Measurements from ENCODE around the gene ZNF862. TPM values are rescaled to one million over a fixed set of nuclear protein-coding genes. Genes with fewer than 3 reads are reported as not detected.

Gene ZNF862
- total RNA-seq, 2 donors from 2014 or later, result 8.8 to 9.9 TPM

DNA sequence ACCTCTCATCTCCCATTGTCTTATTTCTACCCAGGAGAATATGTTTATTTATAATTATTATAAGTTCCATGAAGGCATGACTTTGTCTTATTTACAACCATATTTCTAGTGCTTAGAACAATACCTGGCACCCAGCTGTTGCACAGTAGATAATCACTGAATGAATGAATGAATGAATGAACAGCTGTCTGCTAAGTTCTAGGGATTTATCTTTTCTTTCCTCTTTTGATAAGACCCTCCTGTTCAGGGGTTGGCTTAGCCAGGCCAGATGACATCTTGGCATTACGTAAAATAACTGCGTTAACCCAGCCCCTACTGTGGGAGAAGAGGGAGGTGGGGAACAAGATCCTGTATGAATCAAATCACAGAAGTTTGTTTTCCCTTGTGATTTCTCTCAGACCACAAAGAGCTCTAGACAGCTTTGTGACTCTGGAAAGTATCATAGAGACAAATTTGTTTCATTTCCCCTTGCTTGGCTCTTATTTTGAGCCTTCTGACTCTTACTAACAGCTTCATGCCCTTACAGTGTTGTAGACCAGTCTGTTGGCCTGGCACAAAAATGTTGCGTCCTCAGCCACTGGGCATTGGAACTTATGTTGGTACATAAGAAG, 8.4 kb downstream of the ZNF862 start:
- Histone ChIP-seq H3K9ac (ENCODE audit: low read depth in 2 of 2, low read length in 2 of 2) (no peak overlapping the region), H3K27me3 (no peaks in the 10 kb centered on the region), H3K27ac (no peak overlapping the region), H3K4me3 (no peak overlapping the region), H3K9me3 (no peaks in the 10 kb centered on the region), H3K4me1 (no peaks in the 10 kb centered on the region), H3K36me3 (no peaks in the 10 kb centered on the region)
- intact Hi-C loops (cut with DNase I), result no loop called here
- TF ChIP-seq, protein P1, sequence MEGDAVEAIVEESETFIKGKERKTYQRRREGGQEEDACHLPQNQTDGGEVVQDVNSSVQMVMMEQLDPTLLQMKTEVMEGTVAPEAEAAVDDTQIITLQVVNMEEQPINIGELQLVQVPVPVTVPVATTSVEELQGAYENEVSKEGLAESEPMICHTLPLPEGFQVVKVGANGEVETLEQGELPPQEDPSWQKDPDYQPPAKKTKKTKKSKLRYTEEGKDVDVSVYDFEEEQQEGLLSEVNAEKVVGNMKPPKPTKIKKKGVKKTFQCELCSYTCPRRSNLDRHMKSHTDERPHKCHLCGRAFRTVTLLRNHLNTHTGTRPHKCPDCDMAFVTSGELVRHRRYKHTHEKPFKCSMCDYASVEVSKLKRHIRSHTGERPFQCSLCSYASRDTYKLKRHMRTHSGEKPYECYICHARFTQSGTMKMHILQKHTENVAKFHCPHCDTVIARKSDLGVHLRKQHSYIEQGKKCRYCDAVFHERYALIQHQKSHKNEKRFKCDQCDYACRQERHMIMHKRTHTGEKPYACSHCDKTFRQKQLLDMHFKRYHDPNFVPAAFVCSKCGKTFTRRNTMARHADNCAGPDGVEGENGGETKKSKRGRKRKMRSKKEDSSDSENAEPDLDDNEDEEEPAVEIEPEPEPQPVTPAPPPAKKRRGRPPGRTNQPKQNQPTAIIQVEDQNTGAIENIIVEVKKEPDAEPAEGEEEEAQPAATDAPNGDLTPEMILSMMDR (IDR thresholded peaks at IDR 0.05), result no peak
- no peak for DNase-seq

DNA sequence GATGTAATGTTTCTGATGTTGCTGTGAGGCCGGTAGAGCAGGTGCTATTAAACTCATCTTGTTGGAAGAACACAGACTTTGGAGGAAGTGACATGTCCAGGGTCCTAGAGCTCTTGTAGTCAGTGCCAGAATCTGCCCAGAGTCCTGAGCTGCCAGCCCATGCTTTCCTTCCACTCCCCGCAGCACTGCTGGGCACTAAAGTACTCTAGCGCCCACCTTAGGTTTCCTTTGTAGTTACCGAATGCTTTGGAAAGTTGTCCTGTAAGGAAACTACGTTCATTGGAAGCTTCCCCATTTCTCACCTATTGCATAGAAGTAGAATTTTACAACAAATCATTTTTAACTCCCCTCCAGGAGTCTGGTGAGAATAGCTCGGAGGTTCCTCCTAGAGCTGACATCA, 11.0 kb downstream of the ZNF862 start:
- no peak overlapping the region for H3K4me3 ChIP-seq
- TF ChIP-seq, protein P1 (IDR thresholded peaks at IDR 0.05), result no peak
- intact Hi-C loops (cut with DNase I), result no loop called here
- no peak overlapping the region for H3K27ac ChIP-seq
- no peaks in the 10 kb centered on the region for H3K36me3 ChIP-seq
- H3K27me3 ChIP-seq, result no peaks in the 10 kb centered on the region
- no peaks in the 10 kb centered on the region for H3K4me1 ChIP-seq
- H3K9me3 ChIP-seq, result no peaks in the 10 kb centered on the region
- no peak overlapping the region for H3K9ac ChIP-seq (ENCODE audit: low read depth in 2 of 2, low read length in 2 of 2)
- no peak for DNase-seq

DNA sequence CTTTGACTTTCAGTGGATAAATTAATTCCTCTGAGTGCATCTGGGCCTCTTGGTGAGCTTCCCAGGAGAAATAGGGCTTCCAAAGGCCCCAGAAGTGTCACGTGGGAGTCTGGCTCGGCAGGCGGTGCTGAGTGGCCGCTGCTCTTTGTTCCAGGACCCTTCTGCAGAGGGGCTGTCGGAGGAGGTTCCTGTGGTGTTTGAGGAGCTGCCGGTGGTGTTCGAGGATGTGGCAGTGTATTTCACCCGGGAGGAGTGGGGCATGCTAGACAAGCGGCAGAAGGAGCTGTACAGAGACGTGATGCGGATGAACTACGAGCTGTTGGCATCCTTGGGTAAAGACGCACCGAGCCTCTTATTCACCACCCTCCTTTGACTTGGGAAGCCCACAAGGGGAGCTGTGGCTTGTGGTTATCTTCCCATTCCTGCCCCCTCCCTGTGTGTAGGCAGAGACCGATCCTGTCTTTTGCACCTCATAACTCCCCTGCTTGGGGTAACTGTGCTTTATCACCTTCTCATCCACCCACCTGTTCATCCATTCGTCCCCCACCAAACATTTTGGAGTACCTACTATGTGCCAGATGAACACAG, 11.9 kb downstream of the ZNF862 start:
- TF ChIP-seq, protein P1 (IDR thresholded peaks at IDR 0.05), result no peak
- Histone ChIP-seq H3K27me3 (no peaks in the 10 kb centered on the region), H3K36me3 (no peaks in the 10 kb centered on the region), H3K27ac (no peak overlapping the region), H3K9me3 (no peaks in the 10 kb centered on the region), H3K4me3 (no peak overlapping the region), H3K4me1 (no peaks in the 10 kb centered on the region), H3K9ac (ENCODE audit: low read depth in 2 of 2, low read length in 2 of 2) (no peak overlapping the region)
- DNase-seq, result no peak
- intact Hi-C loops (cut with DNase I), result no loop called here

DNA sequence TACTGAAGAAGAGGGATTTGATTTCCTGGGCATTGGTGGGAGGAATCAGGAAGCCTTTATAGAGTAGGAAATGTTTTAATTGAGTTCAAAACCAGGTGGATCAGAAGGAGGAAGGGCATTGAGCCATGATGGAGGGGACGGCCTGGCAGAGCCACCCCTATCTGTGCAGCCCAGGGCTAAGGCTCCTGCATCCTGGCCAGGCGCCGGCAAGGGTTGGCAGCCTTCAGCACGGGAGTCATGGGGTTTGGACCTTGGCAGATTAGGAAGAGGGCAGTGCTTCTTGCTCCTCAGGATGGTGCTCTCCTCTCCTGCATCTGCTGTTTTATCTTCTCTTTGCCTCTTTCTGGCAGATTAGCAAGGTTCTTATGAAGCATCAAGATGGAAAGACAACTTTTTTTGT, 12.5 kb downstream of the ZNF862 start:
- Histone ChIP-seq H3K27me3 (no peaks in the 10 kb centered on the region), H3K27ac (no peak overlapping the region), H3K4me1 (no peaks in the 10 kb centered on the region), H3K4me3 (no peak overlapping the region), H3K9me3 (no peaks in the 10 kb centered on the region), H3K36me3 (no peaks in the 10 kb centered on the region), H3K9ac (ENCODE audit: low read depth in 2 of 2, low read length in 2 of 2) (no peak overlapping the region)
- TF ChIP-seq, protein P1 (IDR thresholded peaks at IDR 0.05), result no peak
- intact Hi-C loops (cut with DNase I), result no loop called here
- DNase-seq, result no peak

DNA sequence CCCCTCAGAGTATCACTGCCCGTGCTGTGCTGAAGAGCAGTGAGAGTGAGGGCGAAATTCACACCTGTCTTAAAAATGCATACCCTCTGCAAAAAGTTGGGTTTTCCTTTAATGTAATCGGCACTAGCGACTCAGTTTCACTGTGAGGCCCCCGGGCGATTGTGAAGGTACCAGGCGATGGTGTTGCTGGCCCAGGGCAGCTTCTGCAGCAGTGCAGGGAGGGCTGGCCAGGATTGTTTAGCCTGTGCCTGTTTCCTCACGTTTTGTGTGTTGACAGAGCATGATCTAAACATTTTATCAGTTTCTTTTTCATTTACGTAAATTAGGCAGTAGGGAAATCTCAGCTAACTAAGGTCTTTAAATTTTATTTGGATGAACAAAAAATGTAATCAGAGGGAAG, 13.3 kb downstream of the ZNF862 start:
- Histone ChIP-seq H3K27ac (no peak overlapping the region), H3K36me3 (no peaks in the 10 kb centered on the region), H3K27me3 (no peaks in the 10 kb centered on the region), H3K4me1 (no peaks in the 10 kb centered on the region), H3K9ac (ENCODE audit: low read depth in 2 of 2, low read length in 2 of 2) (no peak overlapping the region), H3K4me3 (no peak overlapping the region), H3K9me3 (no peaks in the 10 kb centered on the region)
- TF ChIP-seq, protein P1 (IDR thresholded peaks at IDR 0.05), result no peak
- intact Hi-C loops (cut with DNase I), result no loop called here
- no peak for DNase-seq

Data from colonic mucosa (tissue), 4 donors.